ENCODE measurements around the gene RGL3. TPM values are rescaled to one million over a fixed set of nuclear protein-coding genes. Genes with fewer than 3 reads are reported as not detected.

The RGL3 gene
- total and polyA plus RNA-seq, 10 of the 15 experiments (the other 5 are each of a cell fraction or from before 2014, with no cell fraction given) = not detected

DNA sequence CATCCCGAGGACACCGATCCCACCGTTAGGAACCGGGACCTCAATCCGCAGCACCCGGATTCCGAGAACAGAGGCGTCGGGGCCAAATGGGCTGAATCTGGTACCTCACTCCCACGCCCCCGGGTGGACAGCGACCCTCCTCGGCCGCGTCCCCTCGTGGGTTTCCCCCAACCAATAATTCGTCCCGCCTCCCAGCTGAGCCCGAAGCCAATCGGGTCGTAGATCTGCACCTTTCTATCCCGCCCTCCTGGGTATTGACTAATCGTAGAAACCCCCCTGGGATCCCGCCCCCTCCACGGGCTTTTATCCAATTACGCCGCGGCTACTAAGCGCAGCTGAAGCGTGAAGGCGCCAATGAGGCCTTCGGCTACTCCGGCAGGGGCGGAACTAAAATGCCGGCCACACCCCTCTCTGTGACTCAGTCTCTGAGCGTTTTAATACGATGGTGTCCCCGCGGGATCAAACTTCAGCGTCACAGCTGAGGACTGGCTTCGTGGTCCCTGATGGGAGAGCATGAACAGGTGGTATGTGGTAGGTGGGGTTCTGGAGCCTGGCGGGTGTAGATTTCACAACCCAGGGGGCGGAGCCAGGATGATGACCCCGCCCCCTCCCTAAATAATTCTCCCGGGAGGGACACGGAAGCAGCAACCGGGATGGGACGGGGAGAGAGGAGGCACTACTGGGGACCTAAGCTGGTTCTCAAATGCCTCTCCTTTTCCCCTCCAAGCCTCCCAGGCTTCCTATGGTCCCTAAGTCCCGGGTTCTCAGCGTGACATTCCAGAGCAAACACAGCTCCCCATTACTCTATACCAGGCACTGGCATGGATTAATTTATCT lies 72.8 kb downstream of the RGL3 start, which contains the start of the genes CCDC159 and TMEM205 (continued):
- TF ChIP-seq NKRF (conservative IDR thresholded peaks at IDR 0.05) (no peak; the same call in 1 of the 2 replicates), TCF3 (IDR thresholded peaks at IDR 0.05; ENCODE audit: borderline replicate concordance, insufficient read depth, low read depth, low read length) (0 out of 2 replicates have a peak, but pooled peaks have one; percentile 56), ZZZ3 (IDR thresholded peaks at IDR 0.05; ENCODE audit: control insufficient read depth, insufficient read length, low read depth) (no peak), CHD4 (IDR thresholded peaks at IDR 0.05) (no peak), WRNIP1 (IDR thresholded peaks at IDR 0.05; ENCODE audit: borderline replicate concordance, low read depth, low read length) (no peak), RBBP5 (conservative IDR thresholded peaks at IDR 0.05) (no peak), EGR1 (IDR thresholded peaks at IDR 0.05; ENCODE audit: borderline replicate concordance in 1 of 2, low read depth in 2 of 2, low read length in 2 of 2) (peak in 1 of 2 experiments; percentile 58; a peak in 1 of 3 replicates), POLR2A (IDR thresholded peaks at IDR 0.05; ENCODE audit: low read depth, low read length) (peak; percentile 69), BACH1 (IDR thresholded peaks at IDR 0.05; ENCODE audit: borderline replicate concordance) (0 out of 2 replicates have a peak, but pooled peaks have one; percentile 39), TCF12 (IDR thresholded peaks at IDR 0.05; ENCODE audit: low read depth, low read length) (peak; percentile 78), ESRRA (IDR thresholded peaks at IDR 0.05; ENCODE audit: low read length) (no peak), FOXK2 (IDR thresholded peaks at IDR 0.05) (no peak), SMARCA5 (IDR thresholded peaks at IDR 0.05) (peak; percentile 61; the same call in 1 of the 2 replicates), HDAC2 (IDR thresholded peaks at IDR 0.05) (no peak), RAD51 (IDR thresholded peaks at IDR 0.05) (peak; percentile 45; the same call in 1 of the 2 replicates), PML (IDR thresholded peaks at IDR 0.05; ENCODE audit: low read length) (no peak), ELK1 (IDR thresholded peaks at IDR 0.05; ENCODE audit: low read depth, low read length) (no peak), SP1 (IDR thresholded peaks at IDR 0.05; ENCODE audit: low read depth, low read length) (peak; percentile 95), KLF5 (IDR thresholded peaks at IDR 0.05; ENCODE audit: partially characterized antibody) (peak; percentile 50), MLLT1 (IDR thresholded peaks at IDR 0.05) (no peak), TCF7 (IDR thresholded peaks at IDR 0.05; ENCODE audit: borderline replicate concordance) (no peak), ZNF24 (IDR thresholded peaks at IDR 0.05) (no peak)

Measured in GM12878 (cell line).